WTC11 (cell line): ENCODE data around the gene CELF1.

ENCODE experiments used
- ZNF232 ChIP-seq: sonication (generic); formaldehyde crosslinking; IDR thresholded peaks from 2 replicates; pipeline ENCODE4 v1.8.0; 2022; ENCODE audit warnings: mild to moderate bottlenecking, missing genetic modification reagents
- TF ChIP-seq, protein P1 (sequence below): fragments of 200-600 bp; IDR thresholded peaks from 2 replicates; pipeline ENCODE4 v1.8.0; 2022; ENCODE audit warnings: antibody characterized with exemption

DNA sequence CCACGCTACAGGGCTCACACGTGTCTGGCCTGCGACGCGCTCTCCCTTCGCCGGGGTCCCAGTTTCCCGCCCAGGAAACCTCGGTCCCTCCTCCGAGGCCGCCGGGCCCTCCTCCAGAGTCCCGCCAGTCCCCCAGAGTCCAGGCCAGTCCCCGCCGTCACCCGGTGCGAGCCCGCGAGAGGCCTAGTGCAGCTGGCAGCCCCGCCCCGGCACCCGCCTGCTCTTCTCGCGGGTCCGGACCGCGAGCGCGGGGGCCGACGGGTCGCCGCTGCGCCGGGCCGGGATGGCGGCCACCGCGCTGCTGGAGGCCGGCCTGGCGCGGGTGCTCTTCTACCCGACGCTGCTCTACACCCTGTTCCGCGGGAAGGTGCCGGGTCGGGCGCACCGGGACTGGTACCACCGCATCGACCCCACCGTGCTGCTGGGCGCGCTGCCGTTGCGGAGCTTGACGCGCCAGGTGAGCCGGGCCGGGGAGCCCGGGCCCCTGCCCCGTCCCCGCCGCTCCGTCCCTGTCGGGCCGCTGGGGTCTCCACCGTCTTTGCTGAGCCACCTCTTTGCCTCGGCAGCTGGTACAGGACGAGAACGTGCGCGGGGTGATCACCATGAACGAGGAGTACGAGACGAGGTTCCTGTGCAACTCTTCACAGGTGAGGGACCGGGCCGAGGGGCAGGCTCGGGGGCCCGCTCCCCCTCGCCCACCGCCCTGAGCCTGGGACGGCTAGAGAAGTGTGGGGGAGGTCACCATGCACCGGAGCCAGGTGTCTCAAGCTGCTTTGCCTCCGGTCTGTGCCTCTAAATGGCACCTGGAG lies 12.6 kb upstream of the CELF1 start, which contains the start of gene PTPMT1:
- TF ChIP-seq ZNF232 (CRISPR knock-in tag) = peak; percentile 76; the same call in 1 of the 2 replicates
- TF ChIP-seq, protein P1, sequence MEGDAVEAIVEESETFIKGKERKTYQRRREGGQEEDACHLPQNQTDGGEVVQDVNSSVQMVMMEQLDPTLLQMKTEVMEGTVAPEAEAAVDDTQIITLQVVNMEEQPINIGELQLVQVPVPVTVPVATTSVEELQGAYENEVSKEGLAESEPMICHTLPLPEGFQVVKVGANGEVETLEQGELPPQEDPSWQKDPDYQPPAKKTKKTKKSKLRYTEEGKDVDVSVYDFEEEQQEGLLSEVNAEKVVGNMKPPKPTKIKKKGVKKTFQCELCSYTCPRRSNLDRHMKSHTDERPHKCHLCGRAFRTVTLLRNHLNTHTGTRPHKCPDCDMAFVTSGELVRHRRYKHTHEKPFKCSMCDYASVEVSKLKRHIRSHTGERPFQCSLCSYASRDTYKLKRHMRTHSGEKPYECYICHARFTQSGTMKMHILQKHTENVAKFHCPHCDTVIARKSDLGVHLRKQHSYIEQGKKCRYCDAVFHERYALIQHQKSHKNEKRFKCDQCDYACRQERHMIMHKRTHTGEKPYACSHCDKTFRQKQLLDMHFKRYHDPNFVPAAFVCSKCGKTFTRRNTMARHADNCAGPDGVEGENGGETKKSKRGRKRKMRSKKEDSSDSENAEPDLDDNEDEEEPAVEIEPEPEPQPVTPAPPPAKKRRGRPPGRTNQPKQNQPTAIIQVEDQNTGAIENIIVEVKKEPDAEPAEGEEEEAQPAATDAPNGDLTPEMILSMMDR = no peak
